ENCODE measurements around the gene TRIM46. TPM values are rescaled to one million over a fixed set of nuclear protein-coding genes. Genes with fewer than 3 reads are reported as not detected.

TRIM46 gene
- total RNA-seq, 3 donors from 2014 or later (not counting 1 experiment from before 2014, with no cell fraction given), result 0.94 to 4.9 (median 2.5) TPM

Other genes with a start within 250 kb of the TRIM46 start
- gene PMVK, start 237.1 kb upstream of the TRIM46 start, total RNA-seq, result 10 to 100 TPM in 2 of 3 donors, 1 to 10 TPM in 1; 9.0 to 12.1 (median 11.0) TPM
- gene PBXIP1, start 217.8 kb upstream of the TRIM46 start, total RNA-seq, result 100 to 1,000 TPM; 158 to 200 (median 197) TPM
- gene PYGO2, start 212.1 kb upstream of the TRIM46 start, total RNA-seq, result 10 to 100 TPM; 21.6 to 32.1 (median 27.5) TPM
- 100 to 1,000 TPM in 1 of 3 donors, 10 to 100 TPM in 2; 94.6 to 112 (median 96.8) TPM for gene SHC1, start 203.1 kb upstream of the TRIM46 start, total RNA-seq
- 10 to 100 TPM in 2 of 3 donors, 1 to 10 TPM in 1; 8.5 to 13.0 (median 12.9) TPM for gene CKS1B, start 199.2 kb upstream of the TRIM46 start, total RNA-seq
- 10 to 100 TPM; 32.1 to 47.6 (median 38.7) TPM for gene FLAD1, start 190.5 kb upstream of the TRIM46 start, total RNA-seq
- not detected for gene LENEP, start 180.3 kb upstream of the TRIM46 start, total RNA-seq
- 10 to 100 TPM; 61.2 to 75.4 (median 63.3) TPM for gene ZBTB7B, start 171.0 kb upstream of the TRIM46 start, total RNA-seq
- under 1 TPM; 0.30 to 0.92 (median 0.32) TPM for gene DCST2, start 140.1 kb upstream of the TRIM46 start, total RNA-seq
- under 1 TPM in 2 of 3 donors, not detected in 1; 0.35 to 0.60 TPM for gene DCST1, start 140.0 kb upstream of the TRIM46 start, total RNA-seq
- 10 to 100 TPM; 54.6 to 83.2 (median 64.7) TPM for gene ADAM15, start 122.5 kb upstream of the TRIM46 start, total RNA-seq
- 1 to 10 TPM; 4.6 to 6.8 (median 5.5) TPM for gene EFNA4, start 110.1 kb upstream of the TRIM46 start, total RNA-seq
- 1 to 10 TPM in 1 of 3 donors, under 1 TPM in 2; 0.52 to 1.1 (median 0.68) TPM for gene EFNA3, start 95.0 kb upstream of the TRIM46 start, total RNA-seq
- 1 to 10 TPM; 1.5 to 1.9 (median 1.9) TPM for gene EFNA1, start 46.0 kb upstream of the TRIM46 start, total RNA-seq
- 10 to 100 TPM; 31.7 to 33.5 (median 32.7) TPM for gene SLC50A1, start 38.0 kb upstream of the TRIM46 start, total RNA-seq
- 10 to 100 TPM; 26.8 to 45.7 (median 41.5) TPM for gene DPM3, start 33.3 kb upstream of the TRIM46 start, total RNA-seq
- 100 to 1,000 TPM in 2 of 3 donors, 10 to 100 TPM in 1; 95.3 to 113 (median 104) TPM for gene KRTCAP2, start 545 bp upstream of the TRIM46 start, total RNA-seq
- 10 to 100 TPM; 16.2 to 19.4 (median 18.6) TPM for gene THBS3, start 34.0 kb downstream of the TRIM46 start, total RNA-seq
- gene MTX1, start 34.8 kb downstream of the TRIM46 start, total RNA-seq, result 10 to 100 TPM; 22.3 to 28.5 (median 27.9) TPM
- 1 to 10 TPM; 6.9 to 10.0 (median 8.9) TPM for gene ENTREP3, start 81.6 kb downstream of the TRIM46 start, total RNA-seq
- 10 to 100 TPM; 59.7 to 72.1 (median 65.0) TPM for gene SCAMP3, start 88.5 kb downstream of the TRIM46 start, total RNA-seq
- 10 to 100 TPM; 70.4 to 97.5 (median 84.4) TPM for gene CLK2, start 99.7 kb downstream of the TRIM46 start, total RNA-seq
- 1 to 10 TPM; 2.0 to 3.4 (median 2.6) TPM for gene HCN3, start 103.6 kb downstream of the TRIM46 start, total RNA-seq
- under 1 TPM in 1 of 3 donors, not detected in 2; 0.12 TPM for gene PKLR, start 127.6 kb downstream of the TRIM46 start, total RNA-seq
- gene FDPS, start 135.0 kb downstream of the TRIM46 start, total RNA-seq, result 100 to 1,000 TPM; 105 to 110 (median 105) TPM
- 10 to 100 TPM; 20.4 to 24.7 (median 21.5) TPM for gene RUSC1, start 147.0 kb downstream of the TRIM46 start, total RNA-seq